ENCODE results near the gene PRM2.

The PRM2 gene

GRCh38 chr16:11229906-11230305 lies 46.4 kb downstream of the PRM2 start:
- DNase-seq (ENCODE audit: low read depth in 1 of 2, low spot score in 1 of 2), result no peak

- DNase-seq (ENCODE audit: low read depth in 1 of 2, low spot score in 1 of 2), result no peak
Observed at GRCh38 chr16:11229432-11229831, 46.8 kb downstream of the PRM2 start.

- no peak for DNase-seq (ENCODE audit: low read depth in 1 of 2, low spot score in 1 of 2)
Observed at GRCh38 chr16:11225677-11226549, 50.4 kb downstream of the PRM2 start.

Data from activated CD4-positive, alpha-beta T cell treated with anti-CD3 and anti-CD28 coated beads, Interleukin-2, amount 50 U/mL, for 24 hours (primary cell).